HG03196 (cell line): ENCODE measurements around the gene SMAD3.
A peak's percentile ranks its signal among the peaks of the same experiment; 100 is the strongest.
"Not testable (repeated sequence)": the region's sequence is repeated elsewhere in the genome, so short reads cannot be mapped to it uniquely, and the experiment has no call there.

Experiments
- ATAC-seq: cut with Tn5 transposase; IDR thresholded peaks from one replicate; pipeline ENCODE4 v1.9.1; 2021; ENCODE audit not compliant: unreplicated experiment

Gene SMAD3

DNA sequence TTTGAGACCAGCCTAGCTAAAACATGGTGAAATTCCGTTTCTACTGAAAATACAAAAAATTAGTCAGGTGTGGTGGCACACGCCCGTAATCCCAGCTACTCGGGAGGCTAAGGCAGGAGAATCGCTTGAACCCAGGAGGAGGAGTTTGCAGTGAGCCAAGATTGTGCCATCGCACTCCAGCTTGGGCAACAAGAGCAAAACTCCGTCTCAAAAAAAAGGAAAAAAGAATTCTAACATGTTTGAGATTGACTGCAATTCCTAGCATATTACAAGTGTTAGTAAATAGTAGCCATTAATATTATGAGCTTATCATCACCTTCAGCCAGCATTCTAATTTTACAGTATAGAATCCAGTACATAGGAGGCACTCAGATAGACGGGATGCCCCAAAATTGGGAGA, 57.9 kb downstream of the SMAD3 start:
- ATAC-seq: not testable (repeated sequence)

DNA sequence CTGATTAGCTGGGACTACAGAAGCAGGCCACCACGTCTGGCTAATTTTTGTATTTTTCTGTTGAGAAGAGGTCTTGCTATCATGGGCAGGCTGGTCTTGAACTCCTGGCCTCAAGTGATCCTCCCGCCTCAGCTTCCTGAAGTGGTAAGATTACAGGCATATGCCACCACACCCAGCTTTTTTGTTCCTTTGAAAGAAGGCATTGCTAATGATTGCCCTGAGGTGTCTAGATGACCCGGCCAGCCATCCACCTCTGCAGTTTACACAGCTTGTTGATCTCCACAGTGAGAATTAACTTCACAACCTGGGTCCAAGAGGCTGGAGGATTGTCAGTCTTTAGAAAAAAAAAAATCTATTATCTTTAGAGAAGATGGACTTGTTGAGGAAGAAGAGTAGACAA, 58.7 kb downstream of the SMAD3 start:
- ATAC-seq: no peak

DNA sequence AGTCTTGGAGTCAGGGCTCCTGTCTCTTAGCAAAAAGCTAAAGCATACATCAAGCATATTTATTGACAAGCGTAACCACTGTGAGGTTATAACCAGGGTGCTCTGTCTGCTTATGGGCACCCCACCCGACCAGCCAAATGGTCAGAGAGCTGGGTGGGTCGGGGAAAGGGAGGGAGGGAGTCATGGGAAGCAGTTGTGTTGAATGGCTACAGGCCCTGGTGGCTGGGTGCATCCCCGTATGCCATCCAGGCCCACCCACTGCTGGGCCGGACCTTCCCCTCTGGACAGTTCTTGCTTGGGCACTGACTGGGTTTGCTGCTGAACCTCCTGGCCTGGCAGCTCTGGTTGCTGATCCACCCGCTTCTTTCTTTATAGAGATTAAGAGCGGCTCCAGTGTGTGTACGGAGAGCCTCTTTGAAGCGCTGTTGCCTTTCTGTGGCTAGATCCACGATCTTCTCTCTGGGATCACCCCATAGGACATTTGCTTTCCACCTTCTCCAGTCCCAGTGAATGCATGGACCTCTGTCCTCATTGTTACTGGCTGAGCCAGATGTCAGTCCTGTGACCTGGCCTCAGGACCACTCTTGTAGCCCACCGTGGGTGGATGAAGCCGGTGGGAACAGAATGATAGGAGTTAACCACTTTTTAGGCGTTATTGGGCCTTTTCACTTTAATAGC, 59.6 kb downstream of the SMAD3 start:
- ATAC-seq: no peak

- no peak for ATAC-seq
Observed at GRCh38 chr15:67125589-67126502, 60.4 kb downstream of the SMAD3 start.

GRCh38 chr15:67126551-67127330, 61.3 kb downstream of the SMAD3 start:
- no peak for ATAC-seq

DNA sequence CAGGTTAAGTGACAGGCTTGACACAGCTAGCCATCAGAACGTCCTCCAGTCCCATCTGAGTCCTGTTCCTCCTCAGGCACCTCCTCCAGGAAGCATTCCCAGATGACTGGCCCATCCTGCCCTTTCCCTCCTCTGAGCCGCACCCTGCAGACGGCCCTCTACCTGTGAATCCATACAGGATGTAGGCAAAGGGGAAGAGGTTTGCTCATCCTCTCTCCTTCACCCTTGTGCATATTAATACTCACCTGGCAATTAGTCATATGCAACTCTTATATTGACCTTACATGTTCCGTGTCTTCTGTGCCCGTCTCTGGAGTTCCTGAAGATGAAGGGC, 61.9 kb downstream of the SMAD3 start:
- ATAC-seq: no peak

- no peak for ATAC-seq
Observed at GRCh38 chr15:67127965-67128364, 62.6 kb downstream of the SMAD3 start.

- no peak for ATAC-seq
Observed at GRCh38 chr15:67130166-67130565, 64.8 kb downstream of the SMAD3 start.

- ATAC-seq: no peak
Observed at GRCh38 chr15:67130673-67131601, 65.5 kb downstream of the SMAD3 start.

DNA sequence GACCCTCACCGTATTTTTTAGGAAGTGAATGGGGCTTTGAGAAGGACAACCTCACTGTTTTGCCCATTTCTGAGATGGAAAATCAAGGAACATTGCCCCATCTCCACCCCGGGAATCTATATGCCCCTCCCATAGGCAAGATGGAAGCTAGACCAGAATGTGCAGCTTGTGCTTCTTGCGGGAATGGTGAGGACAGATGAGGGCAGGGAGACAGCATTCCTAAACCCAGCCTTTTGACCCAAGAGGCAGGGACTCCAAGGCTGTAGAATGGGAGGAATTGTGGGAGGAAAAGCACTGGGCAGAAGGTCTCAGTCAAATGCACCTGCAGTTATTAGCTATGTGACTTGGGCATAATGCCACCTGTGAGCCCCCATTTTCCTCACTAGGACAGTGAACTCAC, 66.9 kb downstream of the SMAD3 start:
- ATAC-seq: no peak

DNA sequence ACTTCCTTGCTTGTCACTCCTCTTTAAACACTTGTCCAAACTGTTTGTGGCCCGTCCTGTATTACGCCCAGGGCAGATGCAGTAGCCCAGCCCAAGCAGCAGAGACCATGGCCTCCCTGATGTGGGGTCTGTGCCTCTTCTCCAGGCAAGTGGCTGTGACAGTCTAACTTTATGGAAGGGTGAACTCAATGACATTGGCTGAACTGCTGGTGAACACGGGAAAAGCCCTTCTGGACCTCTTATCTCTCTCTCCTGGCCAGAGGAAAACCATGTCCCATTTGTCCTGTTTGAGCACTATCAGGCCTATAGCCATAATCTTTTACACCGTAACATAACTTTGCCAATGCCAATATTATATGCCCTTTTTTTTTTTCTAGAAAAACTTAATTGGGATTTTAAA, 67.6 kb downstream of the SMAD3 start:
- ATAC-seq: no peak

- ATAC-seq: no peak
Observed at GRCh38 chr15:67133738-67134066, 68.3 kb downstream of the SMAD3 start.

DNA sequence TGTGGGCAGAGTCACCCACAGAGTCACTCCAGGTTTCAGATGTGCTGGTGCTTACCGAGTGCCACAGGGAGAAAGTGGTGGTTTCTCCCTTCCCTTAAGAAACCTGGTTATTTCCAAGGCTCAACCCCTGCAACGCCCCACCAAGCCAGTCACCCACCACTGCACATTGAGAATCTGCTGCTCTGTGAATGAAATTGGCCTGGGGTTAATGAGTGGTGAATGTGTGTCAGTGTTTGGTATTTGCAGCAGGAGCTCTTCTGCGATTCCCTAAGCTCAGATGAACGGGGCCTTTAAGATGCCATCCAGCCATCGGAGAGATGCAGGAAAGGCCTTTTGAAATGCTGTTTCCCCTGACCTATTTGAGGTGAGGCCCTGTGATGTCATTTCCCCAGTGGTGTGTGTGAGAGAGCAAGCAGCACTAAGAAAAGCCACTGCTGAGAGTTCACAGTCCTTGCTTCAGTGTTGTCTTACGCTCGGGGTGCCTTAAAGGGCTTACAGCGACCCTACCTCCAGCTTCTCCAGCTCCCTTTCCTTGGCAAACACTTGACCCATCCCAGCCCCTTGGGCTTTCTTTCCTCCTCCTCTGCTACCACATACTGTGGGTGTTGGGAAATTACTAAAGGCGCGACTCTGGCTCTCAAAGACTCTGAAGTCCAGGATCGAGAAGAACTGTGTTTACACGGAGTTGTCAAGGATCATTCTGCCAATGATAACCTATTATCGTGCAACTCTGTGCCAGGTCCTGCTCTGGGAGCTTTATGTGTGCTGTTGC, 68.9 kb downstream of the SMAD3 start:
- ATAC-seq: peak; percentile 66

DNA sequence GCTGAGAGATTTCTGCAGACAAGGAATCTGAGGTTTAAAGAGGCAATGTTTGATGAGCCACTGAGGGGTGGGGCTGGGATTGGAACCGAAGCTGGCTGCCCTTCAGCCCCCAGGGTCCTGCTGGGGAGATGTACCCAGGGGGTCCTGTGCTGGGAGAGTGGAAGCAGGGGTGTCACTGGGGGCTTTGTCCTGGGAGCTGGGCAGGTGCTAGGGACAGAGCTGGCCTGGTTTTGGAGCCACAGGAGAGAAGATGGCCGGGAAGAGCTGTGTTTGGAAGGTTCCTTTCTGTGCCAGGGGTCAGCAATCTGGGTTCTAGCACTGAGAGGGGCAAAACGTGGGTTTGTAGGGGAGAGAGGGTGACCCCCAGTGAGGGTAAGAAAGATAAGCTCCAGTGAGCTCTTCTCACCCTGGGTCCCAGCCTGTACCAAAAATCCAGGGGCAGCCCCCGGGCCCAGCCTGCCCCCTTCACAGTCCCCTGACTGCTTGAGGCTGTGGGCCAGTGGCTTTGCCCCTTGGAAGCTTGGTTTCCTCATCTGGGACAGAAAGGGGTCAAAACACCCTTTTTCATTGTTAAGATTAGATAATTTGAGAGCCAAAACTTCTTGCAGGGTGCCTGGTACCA, 69.6 kb downstream of the SMAD3 start:
- ATAC-seq: no peak

DNA sequence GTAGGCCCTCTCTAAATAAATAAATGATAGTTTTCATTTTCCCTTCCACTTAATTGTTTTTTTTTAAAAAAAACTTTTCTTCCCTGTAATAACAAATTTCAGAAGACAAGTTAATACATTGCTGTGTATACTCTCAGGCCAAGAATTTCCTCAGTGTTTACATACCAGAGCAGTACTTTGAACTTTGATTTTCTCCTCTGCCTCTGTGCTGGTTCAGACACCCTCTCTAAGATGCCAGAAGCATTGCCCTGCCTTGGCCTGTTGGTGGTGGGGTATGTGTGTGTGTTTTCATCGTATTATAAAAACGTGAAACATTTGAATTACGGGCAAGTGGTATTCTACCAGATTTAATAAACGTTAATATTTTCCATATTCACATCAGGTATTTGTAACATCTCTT, 70.1 kb downstream of the SMAD3 start:
- ATAC-seq: no peak

DNA sequence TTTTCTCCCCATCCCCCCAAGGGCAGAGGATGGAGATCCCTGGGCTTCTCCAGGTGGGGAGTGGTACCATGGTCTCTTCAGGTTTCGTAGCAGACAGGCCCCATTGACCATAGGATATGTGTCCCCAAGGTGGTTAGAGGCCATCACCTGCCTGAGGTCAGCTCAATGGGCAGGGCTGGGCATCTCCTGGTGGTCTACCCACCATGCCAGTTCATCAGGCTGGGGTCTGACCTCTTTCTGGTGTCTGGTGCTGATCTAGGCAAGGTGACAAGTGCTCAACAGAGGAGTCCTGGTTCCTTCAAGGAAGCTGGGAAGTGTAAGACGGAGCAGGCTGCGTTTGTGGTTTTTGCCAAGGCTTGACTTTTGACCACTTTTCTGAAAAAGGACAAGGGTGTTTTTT, 71.4 kb downstream of the SMAD3 start:
- ATAC-seq: no peak

GRCh38 chr15:67137319-67137718, 71.9 kb downstream of the SMAD3 start:
- ATAC-seq: no peak

DNA sequence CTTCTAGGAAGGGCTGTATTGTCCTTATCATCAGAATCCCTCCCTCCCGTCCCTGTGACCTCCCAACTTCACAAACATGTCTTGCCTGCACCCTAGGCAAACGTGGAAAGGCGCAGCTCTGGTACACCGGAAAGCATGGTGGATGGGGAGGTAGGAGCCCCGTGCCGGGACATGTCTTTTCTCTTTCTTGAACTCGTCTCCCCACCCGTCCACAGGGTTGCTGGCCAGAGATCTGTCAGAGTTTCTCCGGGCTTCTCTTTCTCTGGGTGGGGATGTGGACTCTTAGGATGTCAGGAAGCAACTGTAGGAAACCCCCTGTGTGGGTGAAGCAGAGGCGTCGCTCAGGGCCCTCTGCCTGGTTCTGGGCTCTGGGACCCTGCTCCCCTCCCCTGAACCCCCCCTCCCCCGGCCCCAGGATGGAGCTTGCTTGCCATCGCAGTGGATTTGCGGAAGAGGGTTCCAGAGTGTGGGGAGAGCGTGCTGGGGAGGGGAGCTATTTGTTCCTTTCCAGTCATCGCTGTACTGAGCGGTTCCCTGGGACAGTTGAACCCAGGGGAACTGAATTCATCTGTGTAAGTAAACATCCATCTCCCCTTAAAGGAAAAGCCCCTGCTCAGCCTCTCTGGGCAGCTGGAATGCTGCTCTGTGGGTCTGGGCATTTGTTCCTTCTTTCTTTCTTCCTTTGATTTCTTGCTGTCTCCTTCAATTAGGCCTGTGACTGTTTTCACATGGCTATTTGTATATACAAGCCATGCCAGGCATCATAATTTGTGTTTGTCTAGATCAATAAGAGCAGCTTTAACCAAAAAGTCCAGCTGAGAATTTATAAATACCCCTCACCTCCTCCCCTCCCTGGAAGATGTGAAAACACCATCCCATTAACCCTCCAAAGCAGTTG, 72.8 kb downstream of the SMAD3 start:
- ATAC-seq: no peak
